NB4 (cell line): ENCODE data around the gene SEMA6A.
A peak's percentile ranks its signal among the peaks of the same experiment; 100 is the strongest.

Experiments used
- CTCF ChIP-seq: IDR thresholded peaks from one replicate; pipeline ENCODE4 v1.5.1; 2012; ENCODE audit warnings: low read depth, low read length
- POLR2A ChIP-seq: IDR thresholded peaks from 2 replicates; pipeline ENCODE4 v1.6.1; 2011; ENCODE audit warnings: mild to moderate bottlenecking; ENCODE audit not compliant: insufficient read length; ENCODE audit errors: extremely low read depth

- peak; percentile 57 for TF ChIP-seq CTCF
- TF ChIP-seq POLR2A = no peak
These were observed 1.6 kb upstream of the SEMA6A start for GRCh38 chr5:116576053-116576713.
